Activated CD8-positive, alpha-beta T cell treated with anti-CD3 and anti-CD28 coated beads, Interleukin-2, amount 10 ng/mL, durations not matched to agents 7 days and 5 days (primary cell): ENCODE measurements around the gene DPY19L2. TPM values are rescaled to one million over a fixed set of nuclear protein-coding genes. Genes with fewer than 3 reads are reported as not detected.
"Not testable (repeated sequence)": the region's sequence is repeated elsewhere in the genome, so short reads cannot be mapped to it uniquely, and the experiment has no call there.

ENCODE experiments used
- ATAC-seq: fragments of 150-1000 bp; cut with Tn5 transposase; one replicate; pipeline ENCODE4 v1.10.0; 2021; ENCODE audit warnings: moderate library complexity
- CTCF ChIA-PET: fragments of 350-600 bp; sonication (Branson Sonifier 250); formaldehyde crosslinking; loops from one replicate; lab custom pipeline; 2021; ENCODE audit warnings: antibody characterized with exemption; lab: Charles Lee
- POLR2A ChIA-PET: fragments of 350-600 bp; sonication (Branson Sonifier 250); formaldehyde crosslinking; loops from one replicate; lab custom pipeline; 2021; ENCODE audit warnings: antibody characterized with exemption; lab: Charles Lee
- DNase-seq: peaks from one replicate; pipeline ENCODE4 v3.0.0-alpha.2; 2020
- H3K27ac Mint-ChIP-seq: one replicate; pipeline ENCODE4 v1.8.0; 2021; ENCODE audit warnings: mild to moderate bottlenecking, mixed read lengths
- H3K27me3 Mint-ChIP-seq: one replicate; pipeline ENCODE4 v1.8.0; 2021; ENCODE audit warnings: low read depth, mixed read lengths
- H3K36me3 Mint-ChIP-seq: one replicate; pipeline ENCODE4 v1.8.0; 2021; ENCODE audit warnings: low read depth, mixed read lengths
- H3K4me1 Mint-ChIP-seq: one replicate; pipeline ENCODE4 v1.8.0; 2021; ENCODE audit warnings: low read depth, mixed read lengths
- H3K4me3 Mint-ChIP-seq: one replicate; pipeline ENCODE4 v1.8.0; 2021; ENCODE audit warnings: mild to moderate bottlenecking, mixed read lengths
- H3K9me3 Mint-ChIP-seq: one replicate; pipeline ENCODE4 v1.8.0; 2022; ENCODE audit warnings: mixed read lengths; ENCODE audit not compliant: insufficient read depth
- total RNA-seq, 2 experiments: library from RNA; stranded (reverse); gene quantifications; one replicate each; pipeline ENCODE4 v1.2.3, GENCODE V29; 2021

Gene DPY19L2
- total RNA-seq, 2 experiments from 2014 or later, result 1.2 to 1.9 TPM

- H3K27me3 Mint-ChIP-seq, ATAC-seq, CTCF ChIA-PET, H3K4me1 Mint-ChIP-seq, H3K36me3 Mint-ChIP-seq, H3K4me3 Mint-ChIP-seq, H3K9me3 Mint-ChIP-seq, H3K27ac Mint-ChIP-seq, POLR2A ChIA-PET, DNase-seq: not testable (repeated sequence)
Measured at GRCh38 chr12:63577631-63578030, 90.7 kb downstream of the DPY19L2 start.

GRCh38 chr12:63572038-63572437 is 96.3 kb downstream of the DPY19L2 start:
- ATAC-seq, H3K4me1 Mint-ChIP-seq, DNase-seq, H3K27me3 Mint-ChIP-seq, CTCF ChIA-PET, H3K27ac Mint-ChIP-seq, H3K36me3 Mint-ChIP-seq, H3K9me3 Mint-ChIP-seq, H3K4me3 Mint-ChIP-seq, POLR2A ChIA-PET: not testable (repeated sequence)

- POLR2A ChIA-PET, H3K27me3 Mint-ChIP-seq, H3K4me3 Mint-ChIP-seq, CTCF ChIA-PET, H3K9me3 Mint-ChIP-seq, ATAC-seq, DNase-seq, H3K27ac Mint-ChIP-seq, H3K4me1 Mint-ChIP-seq, H3K36me3 Mint-ChIP-seq: not testable (repeated sequence)
Measured at GRCh38 chr12:63558445-63558844, 109.8 kb downstream of the DPY19L2 start.

GRCh38 chr12:63551397-63551796 is 116.9 kb downstream of the DPY19L2 start:
- POLR2A ChIA-PET, H3K4me1 Mint-ChIP-seq, H3K9me3 Mint-ChIP-seq, ATAC-seq, DNase-seq, H3K4me3 Mint-ChIP-seq, H3K36me3 Mint-ChIP-seq, H3K27me3 Mint-ChIP-seq, CTCF ChIA-PET, H3K27ac Mint-ChIP-seq: not testable (repeated sequence)

GRCh38 chr12:63549034-63549433 is 119.3 kb downstream of the DPY19L2 start:
- DNase-seq, H3K36me3 Mint-ChIP-seq, ATAC-seq, H3K9me3 Mint-ChIP-seq, H3K4me1 Mint-ChIP-seq, POLR2A ChIA-PET, H3K27ac Mint-ChIP-seq, H3K27me3 Mint-ChIP-seq, CTCF ChIA-PET, H3K4me3 Mint-ChIP-seq: not testable (repeated sequence)

- H3K4me3 Mint-ChIP-seq, H3K36me3 Mint-ChIP-seq, H3K4me1 Mint-ChIP-seq, H3K9me3 Mint-ChIP-seq, H3K27me3 Mint-ChIP-seq, DNase-seq, CTCF ChIA-PET, POLR2A ChIA-PET, ATAC-seq, H3K27ac Mint-ChIP-seq: not testable (repeated sequence)
Measured at GRCh38 chr12:63545298-63545916, 122.9 kb downstream of the DPY19L2 start.

GRCh38 chr12:63538656-63539055 is 129.6 kb downstream of the DPY19L2 start:
- H3K27ac Mint-ChIP-seq, H3K27me3 Mint-ChIP-seq, POLR2A ChIA-PET, CTCF ChIA-PET, ATAC-seq, H3K4me1 Mint-ChIP-seq, H3K36me3 Mint-ChIP-seq, H3K4me3 Mint-ChIP-seq, DNase-seq, H3K9me3 Mint-ChIP-seq: not testable (repeated sequence)

GRCh38 chr12:63537838-63538237 is 130.5 kb downstream of the DPY19L2 start:
- POLR2A ChIA-PET, result not testable (repeated sequence)

GRCh38 chr12:63529641-63530040 is 138.7 kb downstream of the DPY19L2 start:
- H3K27me3 Mint-ChIP-seq, H3K9me3 Mint-ChIP-seq, H3K4me3 Mint-ChIP-seq, ATAC-seq, H3K27ac Mint-ChIP-seq, H3K36me3 Mint-ChIP-seq, CTCF ChIA-PET, POLR2A ChIA-PET, H3K4me1 Mint-ChIP-seq, DNase-seq: not testable (repeated sequence)

More at GRCh38 chr12:63537838-63538237, 130.5 kb downstream of the DPY19L2 start:
- H3K27me3 Mint-ChIP-seq, DNase-seq, H3K4me3 Mint-ChIP-seq, H3K4me1 Mint-ChIP-seq, CTCF ChIA-PET, H3K27ac Mint-ChIP-seq, H3K36me3 Mint-ChIP-seq, ATAC-seq, H3K9me3 Mint-ChIP-seq: not testable (repeated sequence)

- no peak overlapping the region for H3K4me3 Mint-ChIP-seq
- CTCF ChIA-PET, result no interaction called here
Measured at GRCh38 chr12:63525831-63526230, 142.5 kb downstream of the DPY19L2 start.

GRCh38 chr12:63521706-63522105 is 146.6 kb downstream of the DPY19L2 start:
- Mint-ChIP-seq H3K4me3 (no peak overlapping the region), H3K4me1 (no peaks in the 10 kb centered on the region), H3K27ac (no peak overlapping the region), H3K27me3 (no peaks in the 10 kb centered on the region), H3K36me3 (no peaks in the 10 kb centered on the region), H3K9me3 (no peaks in the 10 kb centered on the region)
- ATAC-seq, result no peak
- DNase-seq, result no peak
- ChIA-PET CTCF (no interaction called here), POLR2A (no interaction called here)

More at GRCh38 chr12:63525831-63526230, 142.5 kb downstream of the DPY19L2 start:
- Mint-ChIP-seq H3K9me3 (no peaks in the 10 kb centered on the region), H3K36me3 (no peaks in the 10 kb centered on the region), H3K4me1 (no peaks in the 10 kb centered on the region), H3K27ac (no peak overlapping the region), H3K27me3 (no peaks in the 10 kb centered on the region)
- POLR2A ChIA-PET, result no interaction called here
- no peak for DNase-seq
- no peak for ATAC-seq
